AG10803 (cell line): Measurements from ENCODE around the gene WDR45B.

Source experiments
- DNase-seq: peaks from one replicate; pipeline ENCODE4 v3.0.0; 2010; ENCODE audit warnings: low read depth
- H3K4me3 ChIP-seq: 2 replicates; pipeline ENCODE4 v1.5.1; 2011; ENCODE audit warnings: mild to moderate bottlenecking, low read length, control low read depth
- CTCF ChIP-seq: conservative IDR thresholded peaks from 2 replicates; pipeline ENCODE4 v1.5.1; 2011; ENCODE audit warnings: mild to moderate bottlenecking, low read length, control low read depth, inconsistent platforms

WDR45B gene

DNA sequence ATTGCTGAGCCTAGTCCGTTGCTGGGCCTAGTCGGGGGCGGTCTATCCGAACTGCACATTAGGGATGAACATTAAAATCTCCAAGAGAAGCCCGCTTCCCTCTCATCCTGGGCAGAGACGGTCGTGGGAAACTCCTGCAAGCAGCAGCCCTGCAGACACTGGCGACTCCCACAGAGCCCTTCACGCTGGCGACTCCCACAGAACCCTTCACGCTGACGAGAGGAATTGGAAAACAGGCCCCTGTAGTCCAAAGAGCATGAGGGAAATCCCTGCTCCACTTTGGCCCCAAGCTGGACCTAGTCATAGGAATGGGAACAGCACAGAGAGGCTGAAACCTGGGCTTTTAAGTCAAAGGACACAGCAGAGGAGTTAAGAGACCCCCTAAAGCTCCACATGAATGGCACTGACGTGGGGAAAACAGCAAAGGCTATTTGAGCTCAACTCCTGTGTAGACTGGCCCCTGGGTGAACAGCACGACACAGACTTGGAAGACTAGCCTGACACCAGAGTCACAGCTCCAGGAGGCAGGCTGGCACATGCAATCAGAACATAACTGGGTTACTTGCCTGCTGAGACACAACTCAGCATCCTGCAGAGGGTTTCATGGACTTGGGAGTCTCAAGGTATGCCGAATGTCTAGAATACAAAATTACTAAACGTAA is 42.2 kb downstream of the WDR45B start:
- no peak overlapping the region for H3K4me3 ChIP-seq
- TF ChIP-seq CTCF, result no peak
- no peak for DNase-seq

DNA sequence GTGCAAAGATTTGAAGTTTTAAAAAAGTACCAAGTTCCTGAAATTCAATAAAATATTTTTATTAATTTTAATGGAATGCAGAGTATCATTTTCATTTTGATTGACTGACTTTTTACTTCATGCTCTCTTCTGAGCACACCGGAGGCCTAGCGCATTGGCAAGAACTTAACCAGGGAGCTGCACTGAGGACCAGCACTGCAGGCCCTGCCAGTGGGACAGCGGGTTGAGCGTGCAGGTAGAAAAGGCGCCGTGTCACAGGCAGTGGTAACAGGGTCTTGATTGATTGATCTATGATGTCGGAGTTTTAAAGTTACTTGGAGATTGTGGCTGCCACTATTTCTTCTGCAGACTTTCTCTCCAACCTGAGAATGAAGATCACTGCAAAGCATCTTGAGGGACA is 43.7 kb downstream of the WDR45B start:
- no peak for DNase-seq
- TF ChIP-seq CTCF, result no peak
- no peak overlapping the region for H3K4me3 ChIP-seq

DNA sequence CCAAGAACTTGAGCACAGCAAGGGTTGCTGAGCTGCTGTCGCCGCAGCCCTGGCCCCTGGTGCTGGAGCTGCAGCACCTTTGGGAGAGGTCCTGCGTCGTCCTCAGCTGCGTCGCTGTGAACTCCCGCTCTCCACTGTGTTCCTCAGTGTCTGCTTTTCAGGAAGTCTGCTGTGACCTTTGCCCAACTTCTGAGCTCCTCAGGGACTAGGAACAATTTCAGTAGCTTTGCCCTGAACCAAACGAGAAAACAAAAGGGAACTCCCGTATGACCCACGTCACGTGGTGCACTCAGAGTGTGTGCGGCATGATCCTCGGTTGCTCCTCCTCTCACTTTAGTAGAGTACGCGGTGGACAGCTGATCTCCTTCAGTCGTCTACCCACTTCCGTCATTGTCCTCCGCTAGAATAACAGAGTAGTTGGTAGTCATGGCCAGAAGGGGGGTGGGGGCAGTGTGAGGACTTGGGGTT is 44.2 kb downstream of the WDR45B start:
- no peak for DNase-seq
- no peak for TF ChIP-seq CTCF
- H3K4me3 ChIP-seq, result no peak overlapping the region

DNA sequence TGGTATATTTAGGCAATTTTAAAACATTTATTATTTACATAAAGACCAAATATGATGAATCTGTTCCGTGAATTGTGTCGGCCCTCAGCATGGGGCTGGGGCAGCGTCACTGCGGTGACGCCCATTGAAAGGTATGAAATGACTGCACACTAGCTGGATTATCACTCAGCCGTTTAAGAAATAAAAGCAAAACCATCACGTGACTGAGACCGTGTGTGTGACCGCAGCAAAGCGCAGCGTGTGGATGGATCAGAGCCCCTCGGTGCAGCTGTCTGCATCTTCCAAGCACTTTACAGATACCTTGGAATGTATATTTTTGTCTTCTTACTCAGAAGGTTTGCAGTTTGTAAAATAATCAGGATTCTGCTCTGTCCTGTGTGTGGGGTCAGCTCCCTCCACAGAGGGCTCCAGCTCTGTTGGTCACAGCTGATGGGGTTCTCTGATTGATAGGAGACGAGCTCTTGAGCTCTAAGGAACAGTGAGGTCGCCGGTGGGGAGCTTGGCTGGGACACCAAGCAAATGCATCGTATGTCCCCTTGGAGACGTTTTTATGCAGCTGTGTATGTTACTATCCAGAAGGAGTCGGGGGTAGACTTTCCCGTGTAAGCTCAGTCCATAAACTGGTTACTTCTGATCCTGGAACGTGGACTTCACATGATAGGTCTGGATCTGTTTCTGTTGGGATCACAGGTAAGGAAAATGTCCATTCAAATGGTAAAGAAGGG is 45.1 kb downstream of the WDR45B start:
- no peak for TF ChIP-seq CTCF
- no peak for DNase-seq
- no peak overlapping the region for H3K4me3 ChIP-seq

- no peak overlapping the region for H3K4me3 ChIP-seq
- no peak for DNase-seq
- TF ChIP-seq CTCF, result no peak
Measured at GRCh38 chr17:82602487-82602886, 45.8 kb downstream of the WDR45B start.

- no peak for DNase-seq
- no peak for TF ChIP-seq CTCF
- H3K4me3 ChIP-seq, result no peak overlapping the region
Measured at GRCh38 chr17:82601447-82602000, 46.7 kb downstream of the WDR45B start.
